Fibroblast of villous mesenchyme (primary cell): Measurements from ENCODE around the gene IFT43. TPM values are rescaled to one million over a fixed set of nuclear protein-coding genes. Genes with fewer than 3 reads are reported as not detected.

Source experiments
- DNase-seq: peaks from one replicate; pipeline ENCODE4 v3.0.0-alpha.2; 2010; ENCODE audit warnings: low read depth
- H3K4me3 ChIP-seq: 2 replicates; pipeline ENCODE4 v1.5.1; 2011; ENCODE audit warnings: low read depth, mild to moderate bottlenecking, low read length
- total RNA-seq: library from RNA; depleted of rRNA; stranded (reverse); fragments of >200 nt; gene quantifications from 2 replicates; pipeline ENCODE4 v1.2.3, GENCODE V29; 2012
- TF ChIP-seq, protein P1 (sequence below): IDR thresholded peaks from 2 replicates; pipeline ENCODE4 v1.5.1; 2012; ENCODE audit warnings: low read depth, mild to moderate bottlenecking, low read length; ENCODE audit not compliant: insufficient read depth

IFT43 gene
- total RNA-seq, 1 donor: 51.0 TPM

DNA sequence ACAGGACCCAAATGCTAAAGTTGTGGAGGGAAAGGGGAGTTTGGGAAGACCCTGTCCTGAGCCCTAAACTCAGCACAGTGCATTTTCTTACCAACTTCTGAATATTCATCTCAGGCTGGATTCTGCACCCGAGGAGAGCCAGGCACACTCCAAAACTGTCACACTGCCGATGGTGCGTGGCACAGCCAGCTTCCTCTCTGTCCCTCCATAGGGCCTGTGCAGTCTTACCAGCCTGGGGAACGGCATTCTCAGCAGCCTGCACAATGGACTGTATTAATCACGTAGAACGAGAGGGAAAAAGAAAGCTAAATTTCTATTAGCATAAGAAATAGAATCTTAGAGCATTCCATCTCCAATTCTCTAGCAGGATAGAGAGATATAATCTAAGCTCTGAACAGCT lies 94.9 kb downstream of the IFT43 start:
- TF ChIP-seq, protein P1, sequence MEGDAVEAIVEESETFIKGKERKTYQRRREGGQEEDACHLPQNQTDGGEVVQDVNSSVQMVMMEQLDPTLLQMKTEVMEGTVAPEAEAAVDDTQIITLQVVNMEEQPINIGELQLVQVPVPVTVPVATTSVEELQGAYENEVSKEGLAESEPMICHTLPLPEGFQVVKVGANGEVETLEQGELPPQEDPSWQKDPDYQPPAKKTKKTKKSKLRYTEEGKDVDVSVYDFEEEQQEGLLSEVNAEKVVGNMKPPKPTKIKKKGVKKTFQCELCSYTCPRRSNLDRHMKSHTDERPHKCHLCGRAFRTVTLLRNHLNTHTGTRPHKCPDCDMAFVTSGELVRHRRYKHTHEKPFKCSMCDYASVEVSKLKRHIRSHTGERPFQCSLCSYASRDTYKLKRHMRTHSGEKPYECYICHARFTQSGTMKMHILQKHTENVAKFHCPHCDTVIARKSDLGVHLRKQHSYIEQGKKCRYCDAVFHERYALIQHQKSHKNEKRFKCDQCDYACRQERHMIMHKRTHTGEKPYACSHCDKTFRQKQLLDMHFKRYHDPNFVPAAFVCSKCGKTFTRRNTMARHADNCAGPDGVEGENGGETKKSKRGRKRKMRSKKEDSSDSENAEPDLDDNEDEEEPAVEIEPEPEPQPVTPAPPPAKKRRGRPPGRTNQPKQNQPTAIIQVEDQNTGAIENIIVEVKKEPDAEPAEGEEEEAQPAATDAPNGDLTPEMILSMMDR: no peak
- DNase-seq: no peak
- no peak overlapping the region for H3K4me3 ChIP-seq

DNA sequence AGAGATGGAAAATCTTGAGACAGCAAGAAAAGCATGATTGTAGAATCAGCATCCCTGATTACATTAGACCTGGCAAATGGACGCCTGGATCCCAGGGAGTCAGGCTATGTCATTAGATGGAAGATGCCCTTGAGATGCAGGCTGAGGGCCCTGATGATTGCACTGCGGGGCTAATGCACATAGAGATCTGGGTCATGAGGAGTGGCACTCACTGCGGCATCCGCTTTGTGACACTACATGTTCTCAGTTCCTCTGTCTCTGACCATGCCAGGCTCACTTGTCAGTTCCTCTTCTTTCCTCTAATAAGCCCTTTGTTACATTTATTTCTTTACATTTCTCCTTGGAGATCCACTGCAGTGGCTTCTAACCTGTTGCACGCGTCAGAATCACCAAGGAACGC lies 96.1 kb downstream of the IFT43 start:
- no peak for DNase-seq
- no peak overlapping the region for H3K4me3 ChIP-seq
- TF ChIP-seq, protein P1: no peak

DNA sequence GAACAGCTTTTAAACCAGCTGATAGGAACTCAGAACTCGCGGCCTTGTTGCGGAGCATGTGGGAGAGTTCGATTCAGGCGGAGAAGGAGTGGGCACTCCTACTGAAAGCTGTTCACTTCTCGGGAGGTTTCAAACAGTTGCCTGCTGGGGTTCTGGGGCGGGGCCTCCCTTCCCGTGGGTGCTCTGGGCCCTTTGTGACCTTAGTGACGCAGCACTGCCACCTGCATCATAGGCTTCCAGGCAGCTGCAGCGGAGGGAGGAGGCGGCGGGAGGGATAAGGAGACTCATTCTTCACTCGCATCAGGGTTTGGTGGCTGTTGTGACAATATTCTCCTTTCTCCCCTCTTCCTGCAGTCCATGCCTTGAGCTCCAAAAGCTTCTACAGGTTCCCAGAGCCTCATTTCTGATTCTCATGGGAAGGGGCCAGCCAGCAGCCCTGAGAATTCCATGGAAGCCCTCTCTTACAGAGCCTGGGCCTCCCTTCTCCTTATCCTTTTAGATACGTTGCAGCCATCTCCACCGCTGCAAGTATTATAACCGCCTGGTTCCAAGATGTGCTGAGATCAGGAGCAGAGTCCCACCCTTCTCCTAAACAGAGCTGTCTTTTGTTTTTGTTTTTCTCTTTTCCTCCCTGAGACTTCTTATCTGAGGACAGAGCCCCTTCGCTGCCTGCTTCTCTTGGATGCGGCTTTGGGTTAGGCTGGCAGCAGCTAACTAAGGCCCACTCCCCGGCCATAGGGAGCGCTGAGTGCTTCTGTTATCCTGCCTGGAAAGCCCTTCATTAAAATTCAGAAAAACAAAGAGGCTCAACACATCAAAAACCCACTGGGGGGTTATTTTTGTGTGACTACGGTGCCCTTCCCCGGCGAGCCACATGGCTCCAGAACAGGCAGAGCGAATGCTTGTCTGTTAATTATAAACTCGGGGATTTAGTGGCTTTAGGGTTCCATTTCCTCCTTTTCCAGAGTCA lies 98.5 kb downstream of the IFT43 start:
- TF ChIP-seq, protein P1: no peak
- DNase-seq: no peak
- no peak overlapping the region for H3K4me3 ChIP-seq

DNA sequence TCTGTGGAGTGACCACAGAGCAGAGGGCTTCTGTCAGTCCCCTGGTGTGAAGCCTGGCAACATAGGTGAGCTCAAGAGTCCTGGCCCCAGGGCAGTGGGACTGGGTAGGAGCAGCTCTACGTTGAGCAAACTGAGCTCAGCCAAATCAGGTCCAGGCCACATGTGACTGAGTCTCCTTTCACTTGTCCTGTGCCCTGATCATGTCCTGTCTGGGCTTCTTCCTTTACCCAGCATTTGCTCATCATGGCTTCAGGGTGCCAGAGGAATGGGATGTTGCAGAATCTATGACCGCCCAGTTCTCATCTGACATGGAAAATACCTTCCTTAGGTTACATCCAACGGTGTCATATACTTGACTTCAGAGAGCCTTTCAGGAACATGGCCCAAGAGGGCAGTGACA lies 99.8 kb downstream of the IFT43 start:
- TF ChIP-seq, protein P1: no peak
- DNase-seq: no peak
- no peak overlapping the region for H3K4me3 ChIP-seq

GRCh38 chr14:76086636-76087035 lies 101.1 kb downstream of the IFT43 start:
- no peak for DNase-seq
- TF ChIP-seq, protein P1: no peak
- H3K4me3 ChIP-seq: no peak overlapping the region

- TF ChIP-seq, protein P1: no peak
- DNase-seq: no peak
- H3K4me3 ChIP-seq: no peak overlapping the region
Observed at GRCh38 chr14:76088326-76088725, 102.8 kb downstream of the IFT43 start.
